Measurements from ENCODE around the gene PIGT.

The PIGT gene

DNA sequence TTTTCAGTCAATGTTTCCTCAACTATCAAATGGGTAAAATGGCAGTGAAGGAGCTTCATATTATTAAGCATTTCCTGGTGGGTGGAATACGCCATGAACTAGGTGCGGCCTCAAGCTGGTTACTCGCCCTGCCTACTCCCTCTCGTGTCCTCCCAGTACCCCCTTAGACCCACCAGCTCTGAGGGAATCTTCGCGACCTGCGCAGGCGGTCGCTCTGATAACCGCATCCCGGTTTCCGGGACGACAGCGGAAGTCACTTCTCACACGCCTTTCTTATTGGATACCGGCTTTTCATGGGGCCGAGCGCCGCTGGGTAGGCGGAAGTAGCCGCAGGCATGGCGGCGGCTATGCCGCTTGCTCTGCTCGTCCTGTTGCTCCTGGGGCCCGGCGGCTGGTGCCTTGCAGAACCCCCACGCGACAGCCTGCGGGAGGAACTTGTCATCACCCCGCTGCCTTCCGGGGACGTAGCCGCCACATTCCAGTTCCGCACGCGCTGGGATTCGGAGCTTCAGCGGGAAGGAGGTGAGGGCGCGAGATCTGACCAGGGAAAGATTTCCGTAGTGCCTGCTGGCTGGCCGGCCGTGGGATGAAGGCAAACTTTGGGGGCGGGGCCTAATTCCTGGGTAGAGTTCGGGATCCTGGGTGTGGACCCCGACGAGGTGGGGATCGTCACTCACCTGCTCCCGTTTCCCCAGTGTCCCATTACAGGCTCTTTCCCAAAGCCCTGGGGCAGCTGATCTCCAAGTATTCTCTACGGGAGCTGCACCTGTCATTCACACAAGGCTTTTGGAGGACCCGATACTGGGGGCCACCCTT is at the start of gene PIGT:
TSS of gene PIGT (plus strand) at position 320 of the 816 bp plus-strand sequence. CDS start at position 336, 16 bp downstream.
- peak; percentile 85 for DNase-seq (ENCODE audit: low read depth in 2 of 2)

DNA sequence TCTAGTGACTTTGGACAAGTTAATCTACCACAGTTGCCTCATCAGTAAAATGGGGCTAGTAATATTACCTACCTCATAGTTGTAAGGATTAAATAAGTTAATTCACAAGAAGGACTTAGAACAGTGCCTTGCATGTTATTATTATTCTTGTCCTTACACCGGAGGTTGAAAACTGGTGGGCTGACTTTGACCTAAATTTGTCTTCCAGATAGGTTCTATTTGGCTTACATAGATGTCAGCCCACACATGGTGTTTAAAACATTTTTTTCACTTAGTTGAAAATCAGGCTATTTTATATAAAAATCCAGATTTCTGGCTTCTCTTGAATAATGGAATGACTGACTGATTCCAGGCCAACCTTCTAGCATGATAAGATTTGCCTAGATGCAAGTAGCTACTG is 49.7 kb upstream of the PIGT start:
- no peak for DNase-seq (ENCODE audit: low read depth in 2 of 2)

DNA sequence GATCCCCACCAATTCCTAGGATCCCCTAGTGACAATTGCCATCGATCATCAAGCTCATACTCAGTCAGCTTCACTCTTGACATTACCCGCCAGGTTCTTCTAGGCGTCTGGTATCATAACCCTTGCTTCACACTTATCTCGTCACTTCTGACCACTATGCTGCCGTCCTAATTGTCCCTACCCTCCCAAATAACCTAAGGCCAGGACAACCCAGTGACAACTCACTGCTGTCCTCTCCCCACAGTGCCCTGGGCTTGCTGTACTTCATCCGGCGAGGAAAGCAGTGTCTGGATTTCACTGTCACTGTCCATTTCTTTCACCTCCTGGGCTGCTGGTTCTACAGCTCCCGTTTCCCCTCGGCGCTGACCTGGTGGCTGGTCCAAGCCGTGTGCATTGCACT is 49.3 kb upstream of the PIGT start:
- no peak for DNase-seq (ENCODE audit: low read depth in 2 of 2)

DNA sequence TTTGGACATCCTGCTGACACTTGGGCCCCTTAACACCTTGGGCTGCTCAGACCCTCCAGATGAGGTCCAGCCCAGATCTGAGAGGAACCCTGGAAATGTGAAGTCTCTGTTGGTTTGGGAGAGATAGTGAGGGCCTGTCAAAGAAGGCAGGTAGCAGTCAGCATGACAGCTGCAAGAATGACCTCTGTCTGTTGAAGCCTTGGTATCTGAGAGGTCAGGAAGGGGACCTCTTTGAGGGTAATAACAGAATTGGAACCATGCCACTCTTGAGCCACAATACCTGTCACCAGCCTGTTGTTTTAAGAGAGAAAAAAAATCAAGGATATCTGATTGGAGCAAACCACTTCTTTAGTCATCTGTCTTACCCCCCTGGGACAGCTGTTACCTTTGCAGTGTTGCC is 48.8 kb upstream of the PIGT start:
- DNase-seq (ENCODE audit: low read depth in 2 of 2) = no peak

DNA sequence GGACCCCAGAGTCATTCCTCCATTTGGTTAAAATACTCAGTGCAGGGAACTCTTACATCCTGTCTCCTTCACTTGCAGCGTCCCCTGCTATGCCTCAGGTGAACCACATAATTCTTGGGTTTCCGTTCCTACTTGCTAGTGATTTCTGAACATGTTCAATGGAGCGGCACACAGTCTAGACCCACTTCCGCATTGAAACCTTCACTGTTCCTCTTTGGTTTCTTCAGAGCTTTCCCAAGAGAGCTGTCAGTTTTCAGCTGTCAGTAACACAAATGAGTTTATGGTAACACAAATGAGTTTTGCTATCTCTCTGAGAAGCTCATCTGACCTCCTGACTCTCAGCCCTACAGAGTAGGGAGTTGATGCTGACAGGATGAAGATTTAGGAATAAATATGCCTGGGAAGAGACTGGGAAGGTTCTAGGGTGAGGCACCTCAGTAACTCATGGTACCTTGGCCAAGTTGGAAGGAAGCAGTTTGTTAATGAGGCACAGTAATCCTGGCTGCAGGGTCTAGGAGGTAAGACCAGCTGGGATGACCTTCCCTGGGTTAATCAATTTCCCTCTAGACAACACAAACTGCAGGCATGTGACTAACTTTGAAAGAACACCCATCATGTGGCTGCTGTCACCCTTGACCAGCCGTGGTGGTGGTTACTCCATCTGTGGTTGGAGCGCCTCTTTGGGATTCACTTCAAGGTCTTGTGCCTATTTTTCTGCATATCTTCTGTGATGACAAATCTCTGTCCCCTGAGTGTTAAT is 47.5 kb upstream of the PIGT start:
- no peak for DNase-seq (ENCODE audit: low read depth in 2 of 2)

DNA sequence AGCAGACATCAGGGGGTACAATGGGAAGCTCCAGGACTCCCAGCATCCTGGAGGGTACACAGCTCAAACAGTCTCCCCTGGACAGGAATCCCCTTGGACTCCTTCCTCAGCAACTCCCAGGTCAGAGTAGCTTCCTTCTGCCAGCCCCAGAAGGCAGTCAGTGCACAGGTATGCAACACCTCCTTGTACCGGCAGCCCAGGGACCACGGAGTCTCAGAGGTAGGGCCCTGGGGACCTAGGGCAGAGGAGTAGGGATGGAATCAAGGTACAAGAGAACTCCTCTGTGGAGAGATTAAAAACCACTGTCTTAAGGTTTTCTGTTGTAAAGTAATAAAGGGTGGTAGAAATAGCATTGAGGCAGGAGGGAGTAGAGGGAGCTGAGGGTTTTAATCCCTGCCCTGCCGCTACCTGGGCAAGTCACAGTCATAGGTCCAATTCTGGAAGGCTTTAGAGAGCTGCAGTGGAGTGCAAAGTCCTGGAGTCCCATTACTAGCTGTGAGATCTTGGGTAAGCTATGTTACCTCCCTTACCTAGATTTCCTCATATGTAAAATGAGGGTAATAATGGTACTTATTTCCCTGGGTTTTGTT is 45.3 kb upstream of the PIGT start:
- no peak for DNase-seq (ENCODE audit: low read depth in 2 of 2)

DNA sequence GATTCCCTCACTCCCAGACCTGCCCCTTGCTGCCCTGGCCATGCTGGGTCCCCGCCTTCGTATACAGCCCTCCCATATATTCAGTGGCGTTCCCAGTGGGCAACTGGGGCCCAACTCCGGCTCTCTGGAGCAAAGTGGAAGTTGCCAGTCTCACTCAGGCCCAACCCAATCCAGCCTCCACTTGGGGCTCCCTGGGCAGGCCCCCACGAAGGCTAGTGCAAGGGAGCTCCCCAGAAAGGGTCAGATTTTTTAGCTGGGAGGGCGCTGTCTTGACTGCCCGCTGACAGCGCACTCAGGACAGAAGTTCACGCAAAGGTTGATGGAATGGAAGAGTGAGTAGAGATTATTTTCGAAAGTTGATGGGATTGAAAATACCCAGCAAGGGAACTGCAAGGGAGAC is 43.7 kb upstream of the PIGT start:
- no peak for DNase-seq (ENCODE audit: low read depth in 2 of 2)

DNA sequence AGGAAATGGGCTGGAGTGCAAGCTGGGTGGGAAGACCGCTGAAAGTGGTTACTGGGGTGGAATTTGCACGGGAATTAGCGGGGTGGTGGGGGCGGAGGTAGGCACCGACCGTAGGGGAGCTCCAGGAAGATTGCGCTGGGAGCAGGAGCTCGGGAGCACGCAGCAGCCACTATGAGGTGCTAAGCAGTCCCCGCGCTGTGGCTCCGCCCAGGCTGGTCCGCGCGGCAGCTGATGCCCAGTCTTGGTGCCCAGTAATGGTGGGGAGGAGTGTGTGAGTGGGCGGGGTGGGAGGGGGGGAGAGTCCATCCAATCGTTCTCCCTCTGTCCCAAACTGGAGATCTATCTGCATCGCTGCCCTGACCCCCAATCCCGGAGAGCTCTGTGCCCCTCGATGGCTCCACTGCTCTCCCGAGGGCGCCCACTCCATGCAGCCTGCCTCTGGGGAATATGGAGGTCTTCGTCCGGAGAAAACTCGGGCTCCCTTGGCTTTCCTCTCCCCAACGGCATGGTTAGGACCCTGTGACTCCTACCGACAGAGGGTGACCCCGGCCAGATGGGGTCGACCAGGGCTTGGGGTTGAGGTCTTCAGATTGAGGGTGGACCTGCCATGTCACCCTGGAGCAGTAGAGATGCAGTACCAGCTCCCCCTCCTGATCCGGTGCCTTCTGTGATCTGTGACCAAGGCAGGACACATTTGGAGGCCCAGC is 43.1 kb upstream of the PIGT start:
- DNase-seq (ENCODE audit: low read depth in 2 of 2) = no peak

DNA sequence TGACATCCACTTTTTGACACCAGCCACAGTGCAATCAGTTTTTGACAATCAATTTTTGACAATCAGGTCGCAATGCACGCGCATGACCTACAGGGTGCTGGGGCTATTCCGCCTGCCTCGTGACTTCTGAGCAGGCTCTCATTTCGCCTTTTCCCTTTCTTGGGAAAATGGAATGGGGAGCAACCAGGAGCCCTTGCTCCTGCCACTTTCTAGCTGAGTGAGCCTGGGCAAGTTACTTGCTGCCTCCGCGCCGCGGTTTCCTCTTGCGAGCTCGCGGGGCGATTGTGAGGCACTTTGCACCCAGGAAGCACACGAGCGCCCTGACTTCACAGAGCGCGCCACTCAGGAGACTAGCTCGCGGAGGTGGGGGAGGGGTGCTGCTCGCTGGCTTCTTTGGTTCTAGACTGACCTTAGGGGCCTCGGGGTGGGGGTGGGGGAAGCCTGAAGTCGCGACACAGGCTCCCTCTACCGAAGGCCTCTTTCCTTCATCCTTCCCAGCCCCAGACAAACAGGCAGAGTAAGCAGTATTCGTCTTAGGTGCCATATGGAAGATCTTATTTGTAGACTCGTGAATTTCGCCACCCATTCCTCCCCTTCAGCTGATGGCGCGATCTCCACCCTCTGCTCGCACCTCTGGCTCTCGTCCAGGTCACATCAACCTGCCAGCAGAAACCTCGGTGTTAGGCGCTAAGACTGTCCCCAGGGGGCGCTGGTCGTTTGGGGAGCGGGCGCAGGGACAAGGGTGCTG is 42.4 kb upstream of the PIGT start:
- DNase-seq (ENCODE audit: low read depth in 2 of 2) = peak; percentile 80 to 82

DNA sequence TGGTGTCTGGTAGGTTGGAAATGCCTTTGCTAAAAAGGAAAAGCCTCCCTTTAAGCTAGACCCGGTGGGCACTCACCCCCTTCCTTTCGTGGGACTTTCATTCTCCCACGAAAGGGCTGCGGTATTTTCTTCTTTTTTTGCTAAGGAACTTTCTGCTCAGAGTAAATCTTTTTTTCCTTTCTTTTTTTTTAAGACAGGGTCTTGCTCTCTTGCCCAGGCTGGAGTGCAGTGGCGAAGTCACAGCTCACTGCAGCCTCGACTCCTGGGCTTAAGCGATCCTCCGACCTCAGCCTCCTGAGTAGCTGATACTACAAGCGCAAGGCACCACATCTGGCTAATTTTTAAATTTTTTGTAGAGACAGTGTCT is 41.9 kb upstream of the PIGT start:
- no peak for DNase-seq (ENCODE audit: low read depth in 2 of 2)

DNA sequence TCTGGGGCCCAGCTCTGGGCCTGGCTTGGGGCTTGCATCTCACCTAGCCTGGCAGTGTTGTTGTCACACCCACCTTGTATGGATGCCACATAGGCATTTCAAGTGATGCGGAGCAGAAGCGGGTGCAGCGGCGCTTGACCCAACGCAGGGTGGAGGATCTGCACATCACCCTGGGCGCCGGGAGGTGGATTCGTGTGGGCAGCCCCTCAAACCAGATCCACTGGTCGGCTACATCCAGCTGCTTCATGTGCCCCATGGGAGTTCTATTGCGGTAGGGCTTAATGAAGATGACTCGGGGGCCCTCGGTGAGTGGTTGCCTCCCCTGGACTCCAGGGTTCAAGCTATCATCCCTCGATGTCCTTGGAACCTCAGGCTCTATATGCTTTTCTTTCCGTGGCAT is 41.0 kb upstream of the PIGT start:
- no peak for DNase-seq (ENCODE audit: low read depth in 2 of 2)

DNA sequence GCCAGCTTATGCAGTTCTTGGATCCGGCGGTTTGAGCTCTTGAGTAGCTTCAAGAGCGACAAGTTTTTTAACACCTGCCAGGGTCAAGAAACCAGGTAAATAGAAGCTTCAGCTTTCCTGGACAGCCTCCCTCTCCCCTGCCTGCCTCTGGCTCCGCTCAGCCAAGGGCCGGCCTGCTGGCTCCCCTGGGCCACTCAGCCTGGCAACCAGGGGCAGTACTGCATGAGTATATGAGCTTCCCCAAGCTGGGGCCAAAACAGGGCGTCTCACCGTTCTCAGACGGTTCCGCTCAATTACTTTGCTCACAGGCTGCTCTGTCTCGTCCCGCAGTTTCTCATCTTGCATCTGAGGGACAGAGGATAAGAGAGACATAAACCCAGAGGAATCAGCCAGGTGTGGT is 38.7 kb upstream of the PIGT start:
- no peak for DNase-seq (ENCODE audit: low read depth in 2 of 2)

DNA sequence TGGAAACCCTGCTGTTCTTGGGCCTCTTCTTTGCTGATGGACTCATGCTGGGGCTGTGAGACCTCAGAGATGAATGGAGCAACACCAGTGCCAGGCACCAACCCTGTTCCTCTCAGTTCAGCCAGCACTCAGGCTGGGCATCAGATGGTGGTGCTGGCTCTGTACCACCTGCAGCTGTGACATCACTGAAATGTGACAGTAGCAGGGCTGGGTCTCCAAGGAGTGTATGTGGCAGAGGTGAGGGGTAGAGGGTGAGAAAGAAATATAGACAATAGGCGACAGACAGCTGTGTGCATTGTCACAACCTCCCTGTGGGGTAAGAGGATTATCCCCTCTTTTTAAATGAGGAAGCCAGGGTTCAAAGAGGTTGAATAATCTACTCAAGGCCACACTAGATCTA is 37.8 kb upstream of the PIGT start, which contains the start of gene TP53TG5:
TSS of gene TP53TG5 (minus strand) at position 135 of the 400 bp plus-strand sequence. CDS start at position 46, 89 bp downstream.
- no peak for DNase-seq (ENCODE audit: low read depth in 2 of 2)

DNA sequence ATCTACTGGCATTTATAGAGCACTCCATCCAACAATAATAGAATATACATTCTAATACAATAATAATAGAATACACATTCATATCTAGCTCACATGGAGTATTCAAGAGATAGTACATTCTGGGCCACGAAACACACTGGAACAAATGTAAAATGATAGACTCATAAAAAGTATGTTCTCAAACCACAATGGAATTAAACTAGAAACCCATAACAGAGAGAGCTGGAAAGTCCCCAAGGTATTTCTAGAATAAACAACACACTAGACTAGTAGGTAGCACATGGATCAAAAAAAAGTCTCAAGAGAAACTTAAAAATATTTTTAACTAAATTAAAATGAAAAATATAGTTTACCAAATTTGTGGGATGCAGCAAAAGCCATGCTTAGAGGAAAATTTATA is 28.7 kb upstream of the PIGT start:
- no peak for DNase-seq (ENCODE audit: low read depth in 2 of 2)

DNA sequence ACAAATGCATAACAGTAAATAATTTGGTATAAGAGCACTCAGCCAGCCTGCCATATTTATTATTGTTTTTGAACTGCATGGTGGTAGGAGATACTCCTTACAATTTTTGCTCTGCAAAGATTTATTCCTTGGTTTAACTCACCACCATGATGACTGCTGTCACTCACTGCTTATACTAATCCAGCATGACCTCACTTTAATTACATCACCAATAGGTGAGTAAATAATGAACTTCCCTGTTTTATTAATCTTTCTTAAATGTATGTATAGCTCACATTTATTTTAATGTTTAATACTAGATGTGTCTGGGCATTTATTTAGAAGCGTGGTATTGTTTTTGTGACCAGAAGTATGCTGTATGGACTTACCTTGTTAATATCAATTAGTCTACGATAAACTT is 25.0 kb upstream of the PIGT start:
- no peak for DNase-seq (ENCODE audit: low read depth in 2 of 2)

DNA sequence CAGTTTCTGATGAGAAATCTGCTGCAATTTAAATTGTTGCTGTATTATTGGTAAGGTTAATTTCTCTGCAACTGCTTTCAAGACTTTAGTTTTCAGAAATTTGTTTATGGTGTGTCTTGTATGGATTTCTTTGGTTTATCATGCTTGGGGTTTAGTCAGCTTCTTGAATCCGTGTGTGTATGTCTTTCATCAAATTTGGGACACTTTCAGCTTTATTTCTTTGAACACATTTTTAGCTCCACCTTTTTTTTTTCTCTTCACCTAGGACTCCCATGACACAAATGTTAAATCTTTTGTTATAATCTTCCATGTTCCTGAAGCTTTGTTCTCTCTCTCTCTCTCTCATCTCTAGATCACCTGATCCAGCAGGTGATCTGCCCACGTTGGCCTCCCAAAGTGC is 24.4 kb upstream of the PIGT start:
- no peak for DNase-seq (ENCODE audit: low read depth in 2 of 2)

DNA sequence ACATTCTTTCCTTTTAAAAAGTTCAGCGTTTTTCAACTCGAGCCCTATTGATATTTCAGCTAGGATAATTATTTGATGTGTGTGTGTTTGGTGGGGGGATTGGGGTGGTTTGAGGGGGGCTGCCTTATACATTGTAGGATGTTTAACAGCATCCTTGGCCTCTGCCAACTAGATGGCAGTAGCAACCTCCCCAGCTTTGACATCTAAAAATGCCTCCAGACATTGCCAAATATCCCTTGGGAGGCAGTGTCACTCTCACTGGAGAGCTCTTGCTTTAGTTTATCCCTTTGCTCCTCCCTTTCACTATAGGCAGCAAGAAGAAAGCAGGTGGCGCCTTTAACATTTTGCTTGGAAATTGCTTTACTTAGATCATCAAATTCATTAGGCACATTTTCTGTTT is 23.2 kb upstream of the PIGT start:
- DNase-seq (ENCODE audit: low read depth in 2 of 2) = no peak

DNA sequence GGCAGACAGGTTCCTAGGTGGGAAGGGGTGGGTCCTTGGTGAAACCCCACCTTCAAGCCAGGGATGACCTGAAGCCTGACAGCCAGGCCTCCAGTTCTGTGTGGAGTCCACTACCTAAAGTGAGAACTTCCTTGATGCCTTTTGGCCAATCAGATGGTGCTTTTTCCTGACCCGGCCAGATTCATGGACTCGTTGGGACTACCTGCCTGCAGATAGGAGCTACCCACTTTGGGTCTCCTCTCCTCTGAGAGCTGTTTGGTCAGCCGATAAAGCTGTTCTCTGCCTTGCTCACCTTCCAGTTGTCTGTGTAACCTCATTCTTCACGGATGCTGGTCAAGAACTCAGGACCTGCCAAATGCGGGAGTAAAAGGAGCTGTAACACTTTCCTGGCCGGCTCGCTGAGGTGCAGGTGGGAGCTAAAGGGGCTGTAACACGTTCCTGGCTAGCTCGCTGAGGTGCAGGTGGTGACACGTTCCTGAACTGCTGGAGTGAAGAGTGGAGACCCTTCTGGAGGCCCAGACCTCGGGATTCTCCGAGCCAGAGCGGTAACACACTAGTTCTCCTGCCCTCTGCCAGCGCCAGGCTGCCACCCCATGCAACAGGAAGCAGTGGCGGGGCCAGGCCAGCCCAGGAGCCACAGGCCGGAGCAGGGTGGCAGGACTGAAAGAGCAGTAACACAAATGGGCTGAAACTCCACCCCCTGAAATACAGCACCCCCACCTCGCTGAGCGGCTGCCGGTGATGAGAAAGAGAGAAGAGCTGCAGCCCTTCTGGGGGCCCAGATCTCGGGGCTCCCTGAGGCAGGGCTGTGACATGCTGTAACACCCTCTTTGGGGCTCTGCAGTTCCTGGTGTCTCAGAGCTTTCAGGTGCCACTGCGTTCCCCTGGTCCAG is 21.5 kb upstream of the PIGT start:
- no peak for DNase-seq (ENCODE audit: low read depth in 2 of 2)

DNA sequence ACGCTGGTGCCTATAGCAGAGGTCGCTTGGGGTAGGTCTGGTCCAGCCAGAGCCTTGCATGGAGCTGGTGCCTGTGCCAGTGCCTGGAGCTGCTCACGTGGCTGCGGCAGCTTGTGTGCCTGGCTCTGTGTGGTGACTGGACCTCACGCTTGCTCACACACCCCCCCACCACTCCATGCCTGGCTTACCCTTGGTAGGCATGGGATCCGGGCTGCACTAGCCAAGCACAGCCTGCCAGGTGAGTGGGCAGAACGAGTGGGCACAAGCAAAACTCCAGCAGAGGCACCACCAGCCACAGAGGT is 20.9 kb upstream of the PIGT start:
- DNase-seq (ENCODE audit: low read depth in 2 of 2) = no peak

DNA sequence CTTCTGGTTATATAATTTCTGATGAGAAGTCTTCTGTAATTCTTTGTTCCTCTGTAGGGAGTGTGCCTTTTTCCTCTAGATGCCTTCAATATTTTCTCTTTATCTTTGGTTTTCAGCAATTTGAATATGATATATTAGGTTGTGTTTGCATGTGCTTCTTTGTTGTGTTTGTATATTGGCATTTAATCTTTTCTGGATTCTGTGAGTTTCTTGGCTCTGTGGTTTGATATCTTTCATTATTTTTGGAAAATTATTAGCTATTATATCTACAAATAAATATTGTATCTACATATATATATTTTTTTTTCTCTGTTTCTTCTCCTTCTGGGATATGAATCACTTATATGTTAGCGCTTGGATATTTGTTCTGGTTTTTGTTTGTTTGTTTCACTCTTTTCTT is 16.9 kb upstream of the PIGT start:
- no peak for DNase-seq (ENCODE audit: low read depth in 2 of 2)

All from stimulated activated CD8-positive, alpha-beta memory T cell treated with anti-CD3 and anti-CD28 coated beads, Interleukin-15, amount 100 ng/mL, for 48 hours (primary cell).